GM23248 (cell line): ENCODE data around the gene STK40.

Source experiments
- EZH2 ChIP-seq: fragments of 200-600 bp; sonication (generic); IDR thresholded peaks from 2 replicates; pipeline ENCODE4 v1.6.1; 2018; ENCODE audit warnings: antibody characterized with exemption, mild to moderate bottlenecking; ENCODE audit not compliant: insufficient read depth, poor library complexity, severe bottlenecking
- EZH2phosphoT487 ChIP-seq: fragments of 200-600 bp; sonication (generic); IDR thresholded peaks from 2 replicates; pipeline ENCODE4 v1.6.1; 2018; ENCODE audit warnings: antibody characterized with exemption, moderate library complexity, mild to moderate bottlenecking, low read depth; ENCODE audit not compliant: insufficient read depth

GRCh38 chr1:36303650-36304360 is 81.9 kb downstream of the STK40 start:
- no peak for TF ChIP-seq EZH2
- TF ChIP-seq EZH2phosphoT487: no peak
